Effector memory CD8-positive, alpha-beta T cell (primary cell): ENCODE results near the gene BAHCC1.
"Not testable (repeated sequence)": the region's sequence is repeated elsewhere in the genome, so short reads cannot be mapped to it uniquely, and the experiment has no call there.

Source experiments
- ATAC-seq: fragments of 150-1000 bp; cut with Tn5 transposase; replicated peaks from 2 replicates; pipeline ENCODE4 v1.10.0; 2021; ENCODE audit warnings: mild to moderate bottlenecking, moderate library complexity
- DNase-seq, 3 experiments: peaks; one replicate each; pipeline ENCODE4 v3.0.0; 2021
- H3K27ac Mint-ChIP-seq, 2 donors: one replicate each; pipeline ENCODE4 v1.8.0; 2022; ENCODE audit warnings: mild to moderate bottlenecking in 2 of 2, mixed read lengths in 2 of 2, moderate library complexity in 2 of 2
- H3K27me3 Mint-ChIP-seq, 2 donors: one replicate each; pipeline ENCODE4 v1.8.0; 2022; ENCODE audit warnings: mixed read lengths in 2 of 2
- H3K36me3 Mint-ChIP-seq: one replicate; pipeline ENCODE4 v1.8.0; 2022; ENCODE audit warnings: mild to moderate bottlenecking, moderate library complexity, mixed read lengths; ENCODE audit not compliant: insufficient read depth
- H3K4me1 Mint-ChIP-seq, 2 donors: one replicate each; pipeline ENCODE4 v1.8.0; 2022; ENCODE audit warnings: low read depth in 2 of 2, mixed read lengths in 2 of 2
- H3K4me3 Mint-ChIP-seq, 2 donors: one replicate each; pipeline ENCODE4 v1.8.0; 2022; ENCODE audit warnings: mild to moderate bottlenecking in 2 of 2, mixed read lengths in 2 of 2, moderate library complexity in 2 of 2
- H3K9me3 Mint-ChIP-seq, 2 donors: one replicate each; pipeline ENCODE4 v1.8.0; 2022; ENCODE audit warnings: mixed read lengths in 2 of 2
- total RNA-seq, 9 experiments: gene quantifications; one replicate each; lab custom pipeline; 2026; lab: John Stamatoyannopoulos, UW

Gene BAHCC1
- total RNA-seq: 0 to 0.90 (median 0.13) reads per million in 9 experiments

GRCh38 chr17:81394921-81395599 lies at the start of gene BAHCC1:
Gene BAHCC1 (plus strand): TSS chr17:81395457. CDS start chr17:81399740, 4,283 bp downstream.
- Mint-ChIP-seq H3K4me1 (peaks cover 13 to 14% of the 10 kb centered on the region in 2 donors), H3K27me3 (peaks cover 51 to 66% of the 10 kb centered on the region in 2 donors), H3K27ac (peak within 1 kb of the TSS in 1 of 2 donors; percentile 74), H3K36me3 (peaks cover 40% of the 10 kb centered on the region), H3K4me3 (peak within 1 kb of the TSS; percentile 60 to 73), H3K9me3 (no peaks in the 10 kb centered on the region)
- DNase-seq: peak; percentile 46 to 62 (median 57)
- ATAC-seq: peak; percentile 68

GRCh38 chr17:81346090-81346907 lies 49.0 kb upstream of the BAHCC1 start:
- peak overlapping the region; percentile 57 to 65 for H3K4me3 Mint-ChIP-seq

GRCh38 chr17:81346908-81347349 lies 48.3 kb upstream of the BAHCC1 start:
- ATAC-seq (no peak), DNase-seq (no peak)
- Mint-ChIP-seq H3K4me1 (peaks cover 18 to 21% of the 10 kb centered on the region in 2 donors), H3K27ac (no peak overlapping the region), H3K36me3 (peaks cover 4% of the 10 kb centered on the region), H3K4me3 (peak overlapping the region in 1 of 2 donors; percentile 57), H3K9me3 (no peaks in the 10 kb centered on the region), H3K27me3 (peaks cover 28 to 56% of the 10 kb centered on the region in 2 donors)

More at GRCh38 chr17:81346090-81346907, 49.0 kb upstream of the BAHCC1 start:
- Mint-ChIP-seq H3K27ac (peak overlapping the region in 1 of 2 donors; percentile 32), H3K4me1 (peaks cover 18 to 21% of the 10 kb centered on the region in 2 donors), H3K36me3 (peaks cover 4% of the 10 kb centered on the region), H3K9me3 (no peaks in the 10 kb centered on the region), H3K27me3 (peaks cover 28 to 56% of the 10 kb centered on the region in 2 donors)
- peak; percentile 92 for ATAC-seq
- DNase-seq: peak; percentile 83 to 91 (median 88)

DNA sequence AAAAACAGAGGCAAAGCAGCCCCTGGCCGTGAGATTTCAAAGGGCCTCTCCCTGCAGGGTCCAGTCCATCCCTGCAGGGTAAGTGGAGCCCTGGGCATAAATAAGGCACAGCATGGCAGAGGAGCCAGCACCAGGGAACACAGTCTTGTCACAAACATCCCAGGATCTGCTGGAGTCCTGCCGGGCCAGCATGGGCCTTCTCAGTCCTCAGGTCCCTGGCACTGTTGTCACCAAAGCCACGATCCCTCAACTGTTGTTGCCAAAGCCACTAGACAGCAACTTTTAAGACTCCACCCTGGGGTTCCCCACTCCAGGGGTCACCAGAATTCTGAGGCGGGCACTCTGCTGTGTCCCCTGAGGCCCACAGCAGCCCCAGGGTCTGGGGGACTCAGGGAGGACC lies 47.8 kb upstream of the BAHCC1 start:
- no peak overlapping the region for H3K27ac Mint-ChIP-seq
- no peaks in the 10 kb centered on the region for H3K9me3 Mint-ChIP-seq
- peaks cover 23 to 52% of the 10 kb centered on the region in 2 donors for H3K27me3 Mint-ChIP-seq
- ATAC-seq (no peak), DNase-seq (no peak)
- H3K4me3 Mint-ChIP-seq: no peak overlapping the region
- H3K36me3 Mint-ChIP-seq: peaks cover 4% of the 10 kb centered on the region
- H3K4me1 Mint-ChIP-seq: peaks cover 18 to 21% of the 10 kb centered on the region in 2 donors

GRCh38 chr17:81348097-81349055 lies 46.9 kb upstream of the BAHCC1 start:
- no peak for ATAC-seq

DNA sequence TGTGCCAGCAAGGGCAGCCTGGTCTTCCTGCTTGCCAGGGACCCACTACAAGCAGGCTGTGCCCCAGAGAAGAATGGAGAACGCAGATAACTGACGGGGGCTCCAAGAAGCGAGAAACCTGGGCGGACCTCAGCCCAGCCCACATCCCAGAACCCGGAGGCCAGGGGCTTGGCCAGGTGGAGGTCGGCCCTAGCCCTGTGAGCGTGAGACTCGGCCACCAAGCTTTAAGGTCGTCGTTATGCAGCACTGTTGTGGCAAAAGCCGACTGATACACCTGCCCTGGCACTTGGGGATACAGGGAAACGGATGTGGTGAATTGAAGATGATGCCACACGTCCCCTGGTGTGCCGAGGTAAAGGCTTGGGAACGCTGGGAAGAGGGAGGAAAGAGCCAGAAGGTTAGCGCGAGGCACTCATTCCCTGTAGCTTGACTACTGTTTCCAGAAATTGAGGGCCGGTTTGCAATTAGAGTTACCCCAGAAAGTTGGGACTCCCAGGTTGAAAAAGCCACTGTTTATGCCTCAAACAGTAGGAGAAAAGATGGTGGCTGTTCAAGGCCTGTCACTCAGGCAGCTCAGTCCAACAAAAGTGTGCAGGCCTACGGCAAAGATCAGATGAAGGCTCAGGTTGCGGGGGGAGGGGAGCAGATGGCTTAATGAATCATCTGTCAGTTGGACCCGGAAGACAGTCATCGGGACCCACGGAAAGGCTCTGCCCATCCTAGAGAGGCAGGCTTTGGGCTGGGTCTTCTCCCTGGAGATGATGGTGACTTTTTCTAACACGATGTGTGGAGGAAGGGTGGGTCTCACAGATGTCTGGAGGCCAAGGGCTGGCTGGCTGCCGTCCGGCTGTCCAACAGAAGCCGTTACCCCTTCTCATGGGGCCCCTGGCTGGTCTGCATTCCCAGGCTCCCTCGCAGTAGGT lies 45.6 kb upstream of the BAHCC1 start:
- no peak overlapping the region for H3K27ac Mint-ChIP-seq

More at GRCh38 chr17:81348097-81349055, 46.9 kb upstream of the BAHCC1 start:
- Mint-ChIP-seq H3K36me3 (peaks cover 4% of the 10 kb centered on the region), H3K4me1 (peaks cover 15% of the 10 kb centered on the region in 2 donors), H3K27ac (no peak overlapping the region), H3K9me3 (no peaks in the 10 kb centered on the region), H3K27me3 (peaks cover 19 to 49% of the 10 kb centered on the region in 2 donors), H3K4me3 (no peak overlapping the region)
- no peak for DNase-seq

DNA sequence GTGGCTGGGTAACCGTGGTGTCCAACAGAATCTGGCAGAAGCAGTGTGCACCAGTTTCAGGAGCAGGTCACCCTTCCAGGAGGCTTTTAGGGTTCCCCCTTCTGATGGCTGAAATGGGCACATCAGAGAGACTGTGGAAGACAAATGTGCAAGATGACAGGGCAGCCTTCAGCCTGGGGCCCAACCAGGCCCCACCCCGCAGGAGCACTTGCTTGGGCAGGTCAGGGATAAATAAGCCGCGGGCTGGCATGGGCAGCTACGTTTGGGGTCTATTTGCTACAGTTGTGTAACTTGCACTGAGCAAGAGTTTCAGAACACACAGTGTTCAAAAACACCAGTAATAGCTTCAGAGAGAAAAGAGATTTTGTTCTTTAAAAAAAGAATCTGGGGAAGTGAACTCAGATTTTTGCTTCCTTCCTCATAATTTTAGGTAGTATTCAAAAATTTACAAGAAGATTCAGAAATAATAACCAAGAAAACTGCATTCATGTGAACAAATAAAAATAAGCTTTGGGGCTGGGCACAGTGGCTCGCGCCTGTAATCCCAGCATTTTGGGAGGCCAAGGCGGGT lies 44.9 kb upstream of the BAHCC1 start:
- ATAC-seq: no peak
- Mint-ChIP-seq H3K36me3 (no peaks in the 10 kb centered on the region), H3K4me1 (no peaks in the 10 kb centered on the region), H3K4me3 (no peak overlapping the region), H3K9me3 (no peaks in the 10 kb centered on the region), H3K27ac (no peak overlapping the region), H3K27me3 (peaks cover 10 to 51% of the 10 kb centered on the region in 2 donors)
- DNase-seq: no peak

More for the DNA sequence above, 45.6 kb upstream of the BAHCC1 start:
- Mint-ChIP-seq H3K4me3 (no peak overlapping the region), H3K36me3 (no peaks in the 10 kb centered on the region), H3K9me3 (no peaks in the 10 kb centered on the region), H3K27me3 (peaks cover 7 to 47% of the 10 kb centered on the region in 2 donors), H3K4me1 (peaks cover 4 to 5% of the 10 kb centered on the region in 2 donors)
- ATAC-seq: no peak
- DNase-seq: no peak

DNA sequence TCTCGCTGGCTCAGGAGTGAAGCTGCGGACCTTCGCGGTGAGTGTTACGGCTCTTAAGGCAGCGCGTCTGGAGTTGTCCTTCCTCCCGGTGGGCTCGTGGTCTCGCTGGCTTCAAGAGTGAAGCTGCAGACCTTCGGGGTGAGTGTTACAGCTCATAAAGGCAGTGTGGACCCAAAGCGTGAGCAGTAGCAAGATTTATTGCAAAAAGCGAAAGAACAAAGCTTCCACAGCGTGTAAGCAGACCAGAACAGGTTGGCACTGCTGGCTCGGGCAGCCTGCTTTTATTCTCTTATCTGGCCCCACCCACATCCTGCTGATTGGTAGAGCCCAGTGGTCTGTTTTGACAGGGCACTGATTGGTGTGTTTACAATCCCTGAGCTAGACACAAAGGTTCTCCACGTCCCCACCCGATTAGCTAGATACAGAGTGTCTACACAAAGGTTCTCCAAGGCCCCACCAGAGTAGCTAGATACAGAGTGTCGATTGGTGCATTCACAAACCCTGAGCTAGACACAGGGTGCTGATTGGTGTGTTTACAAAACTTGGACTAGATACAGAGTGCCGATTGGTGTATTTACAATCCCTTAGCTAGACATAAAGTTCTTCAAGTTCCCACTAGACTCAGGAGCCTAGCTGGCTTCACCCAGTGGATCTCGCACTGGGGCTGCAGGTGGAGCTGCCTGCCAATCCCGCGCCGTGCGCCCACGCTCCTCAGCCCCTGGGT lies 43.8 kb upstream of the BAHCC1 start:
- ATAC-seq, H3K4me3 Mint-ChIP-seq, H3K4me1 Mint-ChIP-seq, H3K36me3 Mint-ChIP-seq, DNase-seq, H3K9me3 Mint-ChIP-seq, H3K27ac Mint-ChIP-seq: not testable (repeated sequence)
- peaks cover 10 to 54% of the 10 kb centered on the region in 2 donors for H3K27me3 Mint-ChIP-seq

DNA sequence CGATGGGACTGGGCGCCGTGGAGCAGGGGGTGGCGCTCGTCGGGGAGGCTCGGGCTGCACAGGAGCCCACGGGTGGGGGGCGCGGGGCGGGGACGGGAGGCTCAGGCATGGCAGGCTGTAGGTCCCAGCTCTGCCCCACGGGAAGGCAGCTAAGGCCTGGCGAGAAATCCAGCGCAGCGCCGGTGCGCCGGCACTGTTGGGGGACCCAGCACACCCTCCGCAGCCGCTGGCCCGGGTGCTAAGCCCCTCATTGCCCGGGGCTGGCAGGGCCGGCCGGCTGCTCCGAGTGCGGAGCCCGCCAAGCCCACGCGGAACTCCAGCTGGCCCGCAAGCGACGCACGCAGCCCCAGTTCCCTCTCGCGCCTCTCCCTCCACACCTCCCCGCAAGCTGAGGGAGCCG lies 43.2 kb upstream of the BAHCC1 start:
- not testable (repeated sequence) for H3K36me3 Mint-ChIP-seq, ATAC-seq, H3K9me3 Mint-ChIP-seq, H3K4me3 Mint-ChIP-seq, H3K4me1 Mint-ChIP-seq, H3K27ac Mint-ChIP-seq, DNase-seq
- H3K27me3 Mint-ChIP-seq: peaks cover 10 to 54% of the 10 kb centered on the region in 2 donors

GRCh38 chr17:81354252-81354953 lies 40.9 kb upstream of the BAHCC1 start:
- Mint-ChIP-seq H3K36me3 (no peaks in the 10 kb centered on the region), H3K4me1 (peaks cover 3% of the 10 kb centered on the region in 2 donors), H3K27ac (no peak overlapping the region), H3K27me3 (peaks cover 27 to 62% of the 10 kb centered on the region in 2 donors), H3K9me3 (no peaks in the 10 kb centered on the region), H3K4me3 (no peak overlapping the region)
- DNase-seq (no peak), ATAC-seq (no peak)

DNA sequence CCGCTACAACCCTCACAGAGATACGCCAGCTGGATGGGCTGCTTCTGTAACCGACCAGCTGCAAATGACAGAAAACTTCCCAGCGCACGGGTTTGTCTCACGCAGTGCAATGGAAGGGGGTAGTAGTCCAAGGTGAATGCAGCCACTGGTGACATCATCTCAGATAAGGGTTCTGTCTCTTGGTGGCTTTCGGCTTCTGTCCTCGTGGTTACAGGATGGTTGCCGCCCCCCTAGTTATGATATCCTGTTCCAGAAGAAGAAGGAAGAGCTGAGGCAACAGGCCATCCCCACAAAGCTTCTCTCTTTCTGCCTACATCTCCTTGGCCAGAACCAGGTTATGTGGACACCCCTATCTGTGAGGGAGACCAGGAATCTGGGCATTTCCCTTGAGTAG lies 40.3 kb upstream of the BAHCC1 start:
- Mint-ChIP-seq H3K27ac (no peak overlapping the region), H3K36me3 (no peaks in the 10 kb centered on the region), H3K4me3 (no peak overlapping the region), H3K9me3 (no peaks in the 10 kb centered on the region), H3K4me1 (peaks cover 3% of the 10 kb centered on the region in 2 donors), H3K27me3 (peaks cover 30 to 61% of the 10 kb centered on the region in 2 donors)
- ATAC-seq (no peak), DNase-seq (no peak)
